Measurements from ENCODE around the gene PCDH15.

DNA sequence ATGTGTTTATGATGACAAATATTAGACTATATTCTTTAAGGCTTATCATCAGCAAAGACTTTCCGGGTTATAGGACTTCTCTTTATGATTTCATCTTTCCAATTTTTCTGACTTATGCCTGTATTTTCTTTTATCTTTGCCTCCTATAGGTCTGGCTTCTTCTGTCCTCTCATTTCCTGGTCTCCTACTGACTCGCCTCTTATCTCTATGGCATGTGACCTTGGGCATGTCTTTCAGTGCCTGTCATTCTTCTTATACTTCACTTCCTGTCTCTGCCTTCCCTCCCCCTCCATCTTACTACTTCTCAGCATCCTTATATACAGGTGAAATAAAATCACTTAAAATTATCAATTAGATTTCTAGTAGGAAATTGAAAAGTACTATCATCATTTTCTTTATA, 42.2 kb downstream of the PCDH15 start:
- TF ChIP-seq POLR2AphosphoS5 (IDR thresholded peaks at IDR 0.05) (no peak), EP300 (IDR thresholded peaks at IDR 0.05) (no peak), POLR2A (IDR thresholded peaks at IDR 0.05) (no peak)
- TF ChIP-seq, protein P1, sequence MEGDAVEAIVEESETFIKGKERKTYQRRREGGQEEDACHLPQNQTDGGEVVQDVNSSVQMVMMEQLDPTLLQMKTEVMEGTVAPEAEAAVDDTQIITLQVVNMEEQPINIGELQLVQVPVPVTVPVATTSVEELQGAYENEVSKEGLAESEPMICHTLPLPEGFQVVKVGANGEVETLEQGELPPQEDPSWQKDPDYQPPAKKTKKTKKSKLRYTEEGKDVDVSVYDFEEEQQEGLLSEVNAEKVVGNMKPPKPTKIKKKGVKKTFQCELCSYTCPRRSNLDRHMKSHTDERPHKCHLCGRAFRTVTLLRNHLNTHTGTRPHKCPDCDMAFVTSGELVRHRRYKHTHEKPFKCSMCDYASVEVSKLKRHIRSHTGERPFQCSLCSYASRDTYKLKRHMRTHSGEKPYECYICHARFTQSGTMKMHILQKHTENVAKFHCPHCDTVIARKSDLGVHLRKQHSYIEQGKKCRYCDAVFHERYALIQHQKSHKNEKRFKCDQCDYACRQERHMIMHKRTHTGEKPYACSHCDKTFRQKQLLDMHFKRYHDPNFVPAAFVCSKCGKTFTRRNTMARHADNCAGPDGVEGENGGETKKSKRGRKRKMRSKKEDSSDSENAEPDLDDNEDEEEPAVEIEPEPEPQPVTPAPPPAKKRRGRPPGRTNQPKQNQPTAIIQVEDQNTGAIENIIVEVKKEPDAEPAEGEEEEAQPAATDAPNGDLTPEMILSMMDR (IDR thresholded peaks at IDR 0.05): no peak
